Fibroblast of mammary gland (primary cell): ENCODE results near the gene MUC4.

Experiments used
- DNase-seq: peaks from one replicate; pipeline ENCODE4 v3.0.0-alpha.2; 2010; ENCODE audit warnings: low read depth
- H3K4me3 ChIP-seq: 2 replicates; pipeline ENCODE4 v1.5.1; 2011; ENCODE audit warnings: low read depth, mild to moderate bottlenecking, low read length, moderate library complexity; ENCODE audit not compliant: control insufficient read depth
- CTCF ChIP-seq: conservative IDR thresholded peaks from 2 replicates; pipeline ENCODE4 v1.5.1; 2011; ENCODE audit warnings: low read depth, low read length, inconsistent platforms; ENCODE audit not compliant: control insufficient read depth, insufficient read depth

The MUC4 gene

GRCh38 chr3:195854628-195855294 is 43.0 kb upstream of the MUC4 start:
- H3K4me3 ChIP-seq: no peak overlapping the region
- DNase-seq: no peak
- no peak for TF ChIP-seq CTCF

- no peak for TF ChIP-seq CTCF
- no peak for DNase-seq
- H3K4me3 ChIP-seq: no peak overlapping the region
Observed at GRCh38 chr3:195853996-195854395, 42.3 kb upstream of the MUC4 start.

- no peak for TF ChIP-seq CTCF
- DNase-seq: no peak
- H3K4me3 ChIP-seq: no peak overlapping the region
Observed at GRCh38 chr3:195853036-195853435, 41.3 kb upstream of the MUC4 start.

- DNase-seq: peak; percentile 91
- no peak overlapping the region for H3K4me3 ChIP-seq
- peak; percentile 100 for TF ChIP-seq CTCF
Observed at GRCh38 chr3:195850857-195851543, 39.3 kb upstream of the MUC4 start.

- TF ChIP-seq CTCF: peak; percentile 21
- no peak for DNase-seq
- no peak overlapping the region for H3K4me3 ChIP-seq
Observed at GRCh38 chr3:195849322-195850074, 37.8 kb upstream of the MUC4 start.

- no peak for TF ChIP-seq CTCF
- peak; percentile 56 for DNase-seq
- H3K4me3 ChIP-seq: no peak overlapping the region
Observed at GRCh38 chr3:195847055-195847950, 35.6 kb upstream of the MUC4 start.
